Islet of Langerhans (tissue), 1 donor: ENCODE data around the gene PARL.
"Not testable (repeated sequence)": the region's sequence is repeated elsewhere in the genome, so short reads cannot be mapped to it uniquely, and the experiment has no call there.

Source experiments
- FAIRE-seq: peaks from one replicate; lab custom pipeline; 2011; peaks lifted over from hg19 to GRCh38; lab: Jason Lieb, UNC

Gene PARL

DNA sequence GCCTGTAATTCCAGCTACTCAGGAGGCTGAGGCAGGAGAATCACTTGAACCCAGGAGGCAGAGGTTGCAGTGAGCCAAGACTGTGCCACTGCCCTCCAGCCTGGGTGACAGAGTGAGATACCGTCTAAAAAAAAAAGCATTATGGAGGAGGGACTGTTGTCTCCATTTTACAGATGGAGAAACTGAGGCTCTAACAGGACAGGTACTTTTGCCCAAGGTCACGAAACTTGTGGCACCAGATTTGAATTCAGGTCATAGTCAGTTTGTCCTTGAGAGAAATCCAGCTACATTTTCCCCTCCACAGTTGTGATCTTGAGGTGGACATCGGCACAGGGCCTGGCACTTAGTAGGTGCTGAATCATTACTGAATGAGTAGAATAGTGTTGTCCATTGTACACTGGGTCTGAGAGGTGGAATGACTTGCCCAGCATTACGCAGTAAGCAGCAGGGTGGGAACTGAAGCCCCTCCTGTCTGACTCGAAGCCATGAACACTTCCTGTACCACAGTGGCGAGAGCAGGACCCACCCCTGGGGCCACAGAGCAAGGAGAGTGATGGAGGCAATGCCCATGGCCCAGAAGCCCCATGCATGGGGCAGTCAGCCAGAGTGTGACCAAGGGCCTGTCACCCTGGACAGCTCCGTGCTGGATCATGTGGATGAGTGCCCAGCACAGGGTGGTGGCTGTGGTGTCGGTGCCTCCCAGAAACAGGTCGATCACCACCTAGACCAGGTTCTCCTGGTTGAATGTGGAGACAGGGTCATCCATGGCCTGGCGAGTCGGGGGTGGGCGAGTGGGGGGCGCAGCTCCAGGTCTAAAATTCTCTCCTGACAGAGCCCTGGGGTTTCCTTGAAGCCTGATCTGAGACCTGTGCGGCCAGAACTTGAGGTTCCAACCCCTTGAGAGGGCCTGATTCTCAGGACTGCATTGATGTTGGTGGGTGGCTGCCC, 20.4 kb upstream of the PARL start:
- no peak for FAIRE-seq

DNA sequence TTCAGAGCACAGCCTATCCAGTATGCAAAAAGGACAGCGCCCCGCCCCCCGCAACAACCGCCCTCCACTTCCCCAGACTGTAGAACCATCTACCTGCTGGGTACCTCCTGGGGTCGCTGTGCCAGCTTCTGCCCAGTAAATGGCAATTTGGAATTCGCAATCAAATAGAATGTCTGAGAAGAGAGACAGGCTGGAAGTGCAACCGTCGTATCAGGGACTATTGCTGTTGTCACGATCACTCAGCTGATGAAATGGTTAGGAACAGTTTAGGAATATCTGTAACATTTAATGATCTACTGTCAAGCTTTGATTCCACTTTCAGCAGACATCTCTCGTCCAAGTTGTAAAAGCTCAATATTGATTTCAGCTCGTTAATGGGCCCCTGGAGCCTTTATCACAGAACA, 13.3 kb upstream of the PARL start:
- FAIRE-seq = no peak

DNA sequence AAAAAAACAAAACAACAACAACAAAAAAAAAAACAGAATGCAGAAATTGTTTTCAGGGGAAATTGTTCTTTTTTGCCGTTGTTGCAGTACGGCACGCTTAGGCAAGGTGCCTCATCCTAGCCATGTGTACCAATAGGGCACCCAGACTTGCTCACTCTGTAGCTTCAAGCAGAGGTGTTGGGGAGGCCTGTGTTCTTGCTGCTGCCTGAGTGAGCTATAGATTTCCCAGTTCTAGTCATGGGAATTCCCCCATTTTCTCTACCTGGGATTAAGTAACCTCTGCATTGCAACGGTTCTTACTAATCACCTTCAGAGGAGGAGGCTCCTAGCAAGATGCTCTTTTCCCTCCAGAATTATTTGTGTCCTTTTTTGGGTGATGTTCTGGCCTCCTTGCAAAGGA, 12.9 kb upstream of the PARL start:
- FAIRE-seq = no peak

DNA sequence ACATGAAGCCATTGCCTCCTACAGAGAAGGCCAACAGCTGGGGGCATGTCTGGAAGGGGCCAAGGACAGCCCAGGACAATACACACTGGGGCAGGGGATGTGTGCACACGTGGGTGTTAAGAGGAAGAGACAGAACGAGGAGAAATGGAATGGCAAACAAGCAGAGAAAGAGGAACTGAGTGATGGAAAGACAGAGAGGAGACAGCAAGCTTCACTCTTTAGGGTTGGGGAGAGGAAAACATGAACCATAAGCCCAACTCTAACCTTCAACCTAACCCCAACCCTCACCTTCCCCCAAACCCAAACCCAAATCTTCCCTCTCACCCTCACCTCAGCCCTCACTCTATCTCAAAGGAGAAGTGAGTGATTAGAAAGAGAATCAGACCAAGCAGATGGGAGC, 11.9 kb upstream of the PARL start:
- FAIRE-seq = no peak

DNA sequence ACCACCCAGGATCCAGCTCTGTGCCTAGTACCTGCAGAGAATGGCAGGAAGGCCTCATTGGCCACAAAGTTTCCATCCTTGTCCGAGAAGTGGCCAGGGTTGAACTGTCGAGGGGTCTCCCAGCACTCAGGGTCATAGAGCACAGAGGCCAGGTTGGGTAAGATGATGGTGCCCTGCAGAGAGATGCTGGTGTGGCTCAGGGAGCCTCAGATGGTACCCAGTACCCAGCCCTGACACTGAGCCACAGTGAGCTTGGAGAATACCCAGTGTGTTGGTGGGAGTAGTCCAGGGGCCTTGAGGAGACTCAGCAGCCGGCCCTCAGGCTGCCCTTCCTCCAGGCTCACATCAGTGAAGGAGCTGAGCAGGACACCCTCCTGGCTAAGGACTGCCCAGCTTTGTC, 11.5 kb upstream of the PARL start:
- FAIRE-seq = no peak

DNA sequence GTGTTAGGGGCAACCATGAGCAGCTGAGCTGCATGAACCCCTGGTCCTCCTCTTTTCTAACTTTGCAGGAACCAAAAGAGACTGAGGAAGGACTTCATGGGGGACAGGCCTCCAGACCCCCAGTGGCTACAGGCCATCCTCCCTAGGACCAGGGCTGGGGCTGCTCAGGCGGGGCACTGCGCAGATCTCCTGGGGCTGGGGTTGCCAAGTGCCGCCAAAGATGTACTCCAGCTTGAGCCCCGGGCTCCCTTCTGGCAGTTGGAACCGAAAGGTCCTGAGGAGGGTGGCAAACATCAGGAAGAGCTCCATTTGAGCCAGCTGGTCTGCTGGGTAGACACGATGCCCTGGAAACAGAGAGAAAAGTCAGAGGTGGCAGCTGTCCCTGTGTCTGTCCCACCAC, 11.1 kb upstream of the PARL start:
- FAIRE-seq = no peak

DNA sequence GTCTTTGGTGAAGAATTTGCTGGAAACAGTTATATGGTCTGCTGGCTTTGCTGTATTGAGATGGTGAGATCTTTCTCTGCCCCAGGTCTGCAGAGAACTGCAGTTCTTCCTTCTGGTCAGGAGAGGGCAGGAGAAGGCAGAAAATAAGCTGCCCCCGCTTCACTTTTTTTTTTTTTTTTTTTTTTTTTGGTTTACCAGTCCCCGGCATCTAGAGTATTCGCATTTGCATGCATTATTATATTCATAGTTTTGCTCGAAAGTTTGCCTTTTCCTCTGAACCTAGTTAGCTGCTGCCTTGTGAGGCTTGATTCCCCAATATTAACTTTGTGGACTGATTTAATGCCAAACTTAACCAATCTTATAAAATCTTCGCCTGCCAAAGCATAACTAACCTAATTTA, 10.6 kb upstream of the PARL start:
- FAIRE-seq = peak; percentile 86

DNA sequence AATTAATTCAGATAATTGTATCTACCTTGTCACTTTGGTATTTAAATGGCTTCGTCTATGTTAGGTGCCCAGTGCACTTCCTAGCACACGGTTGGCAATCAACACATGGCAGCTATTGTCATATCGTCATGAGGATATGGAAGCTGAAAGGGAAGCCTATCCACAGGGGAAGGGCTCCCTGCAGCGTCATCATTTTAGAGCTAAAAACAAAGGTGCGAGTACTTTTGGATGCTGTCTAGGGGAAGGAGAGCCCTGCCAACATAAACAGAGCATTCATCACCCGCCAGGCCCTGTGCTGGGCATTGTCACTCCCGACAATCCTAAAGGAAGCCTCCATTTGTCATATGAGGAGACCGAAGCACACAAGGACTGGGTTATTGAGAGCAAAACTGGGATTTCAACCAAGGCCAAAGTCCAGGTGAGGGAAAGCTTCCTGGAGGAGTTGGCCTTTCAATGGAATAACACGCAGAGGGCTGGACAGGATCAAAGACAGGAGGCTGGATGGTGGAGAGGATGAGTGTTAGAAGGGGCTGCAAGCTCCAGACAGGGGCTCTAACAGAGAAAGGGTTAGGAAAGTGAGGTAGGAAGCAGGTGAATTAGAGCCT, 8.0 kb upstream of the PARL start:
- FAIRE-seq = no peak

DNA sequence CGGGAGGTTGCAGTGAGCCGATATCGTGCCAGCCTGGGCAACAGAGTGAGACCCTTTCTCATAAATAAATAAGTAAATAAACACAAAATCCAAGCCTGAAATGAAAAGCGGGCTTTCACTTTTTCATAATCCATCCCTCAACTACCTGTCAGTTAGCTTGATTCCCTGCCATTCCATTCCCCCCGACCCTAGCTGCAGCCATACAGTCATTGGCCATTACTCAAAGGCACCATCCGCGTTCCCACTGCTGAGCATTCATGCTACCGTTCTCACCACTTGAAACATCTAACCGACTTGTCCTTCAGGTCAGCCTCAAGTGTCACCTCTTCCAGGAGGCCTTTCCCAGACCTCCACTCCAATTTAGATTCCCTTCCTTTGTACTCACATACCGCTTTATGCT, 1.1 kb upstream of the PARL start:
- no peak for FAIRE-seq

DNA sequence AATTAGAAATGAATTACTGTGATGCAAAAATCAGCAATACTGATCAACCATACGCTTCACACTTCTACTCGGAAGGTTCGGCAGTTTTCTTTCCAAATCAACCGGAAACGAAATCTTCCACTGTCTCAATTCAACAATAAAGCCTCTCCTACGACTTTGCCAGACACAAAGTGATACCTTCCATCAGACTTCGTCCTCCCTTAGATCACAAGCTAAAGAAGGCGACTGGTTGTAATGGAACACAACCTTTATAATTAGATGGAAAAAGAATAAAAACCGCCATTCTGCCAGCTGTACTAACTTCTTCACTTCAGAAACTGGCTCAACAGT, 618 bp downstream of the PARL start:
- FAIRE-seq = no peak

DNA sequence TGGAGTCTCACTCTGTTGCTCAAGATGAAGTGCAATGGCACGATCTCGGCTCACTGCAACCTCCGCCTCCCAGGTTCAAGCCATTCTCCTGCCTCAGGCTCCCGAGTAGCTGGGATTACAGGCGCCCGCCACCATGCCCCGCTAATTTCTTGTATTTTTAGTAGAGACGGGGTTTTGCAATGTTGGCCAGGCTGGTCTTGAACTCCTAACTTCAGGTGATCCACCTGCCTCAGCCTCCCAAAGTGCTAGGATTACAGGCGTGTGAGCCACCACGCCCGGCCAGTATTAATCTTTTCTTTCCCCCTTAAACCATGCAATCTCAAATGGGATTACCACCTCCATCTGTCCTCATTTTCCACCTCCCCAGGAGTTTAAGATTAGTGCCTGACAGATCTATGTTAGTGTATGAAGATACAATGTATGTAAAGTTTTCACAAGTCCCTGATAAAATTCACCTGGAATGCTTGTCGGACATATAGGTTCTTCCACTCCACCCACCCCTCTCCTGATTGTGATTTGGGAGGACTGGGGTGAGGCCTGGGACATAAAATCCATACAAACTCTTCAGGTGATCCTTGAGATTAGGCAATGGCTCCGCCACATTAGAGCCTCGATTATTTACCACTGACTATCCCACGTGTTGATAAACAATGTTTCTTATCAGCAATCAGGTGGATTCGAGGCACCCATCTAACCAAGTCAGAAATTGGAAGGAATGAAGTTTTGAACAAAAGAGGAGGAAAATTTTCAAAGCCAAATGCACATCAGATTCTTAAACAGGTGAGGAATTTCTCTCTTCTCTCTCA, 1.2 kb downstream of the PARL start:
- no peak for FAIRE-seq

DNA sequence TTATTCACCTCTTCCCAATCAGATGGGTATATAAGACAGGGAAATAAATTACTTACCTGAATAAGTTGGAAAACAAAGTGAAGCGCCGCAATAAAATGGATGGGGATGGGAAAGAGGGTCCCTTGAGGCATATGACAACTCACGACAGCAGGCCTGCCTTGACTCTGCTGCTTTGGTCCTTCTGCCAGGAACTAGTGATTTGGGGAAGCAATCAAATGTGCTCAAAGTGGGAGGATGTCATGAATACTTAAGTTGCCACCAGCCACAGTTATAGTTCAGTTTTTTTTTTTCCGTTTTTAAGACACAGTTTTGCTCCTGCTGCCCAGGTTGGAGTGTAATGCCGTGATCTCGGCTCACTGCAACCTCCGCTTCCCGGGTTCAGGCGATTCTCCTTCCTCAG, 4.6 kb downstream of the PARL start:
- FAIRE-seq = no peak

DNA sequence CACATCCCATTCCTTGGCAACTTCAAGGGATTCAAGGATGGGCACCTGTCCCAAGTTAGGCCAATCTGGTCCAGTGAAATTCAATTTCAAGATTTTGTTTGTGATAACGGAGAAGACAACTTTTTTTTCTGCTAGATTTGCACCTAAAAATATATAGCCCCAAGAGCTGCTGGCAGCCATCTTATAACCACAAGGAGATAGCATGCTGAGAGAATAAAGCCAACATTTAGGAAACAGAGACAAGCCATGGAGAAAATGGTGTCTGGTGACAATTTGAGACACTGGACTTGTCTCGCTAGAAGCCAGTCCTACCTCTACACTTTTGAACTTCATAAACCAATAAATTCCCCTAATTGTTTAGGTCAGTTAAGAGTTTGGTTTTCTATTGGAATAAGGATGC, 5.4 kb downstream of the PARL start:
- FAIRE-seq = no peak

DNA sequence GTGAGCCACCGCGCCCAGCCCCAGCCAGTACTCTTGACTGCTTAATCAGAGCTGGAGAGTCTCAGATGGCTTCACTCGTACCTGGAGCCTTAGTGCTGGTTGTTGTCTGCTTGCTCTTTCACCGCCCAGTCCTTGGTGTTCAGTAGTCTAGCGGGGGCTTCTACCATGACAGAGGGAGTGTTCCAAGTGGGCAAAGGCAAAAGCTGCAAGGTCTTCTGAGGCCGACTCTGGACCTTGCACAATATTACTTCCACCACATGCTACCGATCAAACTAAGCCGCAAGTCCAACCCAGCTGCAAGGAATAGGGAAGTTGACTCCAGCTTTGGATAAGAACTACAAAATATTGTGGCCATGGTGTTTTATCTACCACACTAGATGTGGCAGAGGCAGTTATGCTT, 6.6 kb downstream of the PARL start:
- FAIRE-seq = no peak

DNA sequence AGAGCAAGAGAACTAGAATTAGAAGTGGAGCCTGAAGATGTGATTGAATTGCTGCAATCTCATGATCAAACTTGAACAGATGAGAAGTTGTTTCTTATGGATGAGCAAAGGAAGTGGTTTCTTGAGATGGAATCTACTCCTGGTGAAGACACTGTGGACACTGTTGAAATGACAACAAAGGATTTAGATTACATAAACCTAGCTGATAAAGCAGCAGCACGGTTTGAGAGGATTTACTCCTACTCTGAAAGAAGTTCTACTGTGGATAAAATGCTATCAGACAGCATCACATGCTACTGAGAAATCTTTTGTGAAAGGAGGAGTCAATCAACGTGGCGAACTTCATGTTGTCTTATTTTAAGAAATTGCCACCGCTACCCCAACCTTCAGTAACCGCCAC, 7.5 kb downstream of the PARL start:
- FAIRE-seq = not testable (repeated sequence)

DNA sequence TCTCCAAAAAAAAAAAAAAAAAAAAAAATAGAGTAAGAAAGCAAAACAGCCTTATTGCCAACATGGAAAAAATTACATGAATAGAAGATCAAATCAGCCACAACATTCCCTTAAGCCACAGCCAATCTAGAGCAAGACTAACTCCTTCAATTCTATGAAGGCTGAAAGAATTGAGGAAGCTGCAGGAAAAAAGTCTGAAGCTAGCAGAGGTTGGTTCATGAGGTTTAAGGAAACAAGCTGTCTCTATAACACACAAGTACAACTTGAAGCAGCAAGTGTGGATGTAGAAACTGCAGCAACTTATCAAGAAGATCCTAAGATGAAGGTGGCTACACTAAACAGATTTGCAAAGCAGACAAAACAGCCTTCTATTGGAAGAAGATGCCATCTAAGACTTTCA, 9.3 kb downstream of the PARL start:
- no peak for FAIRE-seq

DNA sequence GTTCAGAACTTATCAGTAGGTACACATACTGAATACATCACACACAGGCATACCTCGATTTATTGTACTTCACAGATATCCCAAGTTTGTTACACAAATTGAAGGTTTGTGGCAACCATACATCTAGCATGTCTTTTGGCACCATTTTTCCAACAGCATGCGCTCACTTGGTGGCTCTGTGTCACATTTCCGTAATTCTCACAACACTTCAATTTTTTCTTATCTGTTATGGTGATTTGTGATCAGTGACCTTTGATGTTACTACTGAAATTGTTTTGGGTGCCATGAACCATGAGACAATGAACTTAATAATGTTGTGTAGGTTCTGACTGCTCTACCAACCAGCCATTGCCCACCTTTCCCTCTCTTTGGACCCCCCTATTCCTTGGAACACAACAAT, 10.8 kb downstream of the PARL start:
- no peak for FAIRE-seq

DNA sequence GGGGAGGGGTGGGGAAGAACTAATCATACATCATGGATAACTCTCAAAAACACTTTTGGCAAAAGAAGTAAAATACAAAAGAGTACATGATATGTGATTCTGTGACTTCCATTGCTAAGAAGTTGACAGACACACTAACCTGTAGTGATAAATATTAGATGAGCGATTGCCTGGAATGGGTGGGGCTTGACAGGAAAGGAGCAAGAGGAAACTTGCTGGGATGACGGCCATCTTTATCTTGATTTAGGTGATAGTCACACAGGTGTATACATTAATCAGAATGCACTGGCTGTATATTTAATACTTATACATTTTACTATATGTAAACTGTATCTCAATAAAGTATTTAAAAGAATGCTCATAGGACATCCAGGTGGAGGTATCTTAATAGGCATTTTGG, 13.1 kb downstream of the PARL start:
- no peak for FAIRE-seq

DNA sequence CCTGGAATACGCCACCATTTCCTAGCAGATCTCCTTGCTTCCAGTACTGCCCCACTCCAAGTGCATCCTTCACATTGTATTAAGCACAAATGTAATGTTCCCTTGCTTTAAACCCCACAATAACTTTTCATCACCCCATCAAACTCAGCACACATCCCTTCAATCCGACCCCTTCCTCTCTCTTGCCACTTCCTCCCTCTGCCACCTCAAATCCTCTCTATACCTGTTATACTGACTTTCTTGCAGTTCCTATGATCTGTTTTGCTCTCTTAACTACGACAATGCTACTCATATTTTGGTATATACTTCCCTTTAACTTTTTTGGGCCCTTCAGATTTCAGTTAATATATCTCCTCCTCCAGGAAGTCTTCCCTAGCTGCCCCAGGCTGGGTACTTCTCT, 14.1 kb downstream of the PARL start:
- no peak for FAIRE-seq

DNA sequence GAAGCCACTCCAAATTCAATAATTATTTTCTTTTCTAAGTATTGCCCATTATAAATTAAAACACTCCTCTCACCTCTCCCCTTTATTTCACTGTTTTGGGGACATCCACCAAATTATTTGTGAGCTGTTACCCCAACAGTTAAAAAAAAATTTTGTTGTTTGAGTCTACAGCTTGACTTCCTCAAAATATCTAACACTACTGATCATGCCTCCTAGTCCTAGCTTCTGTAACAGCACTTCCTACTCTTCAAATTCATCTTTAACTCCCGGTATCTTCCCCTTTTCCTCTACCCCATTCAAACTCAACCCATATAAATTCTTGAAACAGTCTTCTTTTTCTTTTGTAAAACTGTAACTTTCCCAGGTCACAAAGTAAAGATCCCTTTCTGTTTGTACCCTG, 15.9 kb downstream of the PARL start:
- no peak for FAIRE-seq

DNA sequence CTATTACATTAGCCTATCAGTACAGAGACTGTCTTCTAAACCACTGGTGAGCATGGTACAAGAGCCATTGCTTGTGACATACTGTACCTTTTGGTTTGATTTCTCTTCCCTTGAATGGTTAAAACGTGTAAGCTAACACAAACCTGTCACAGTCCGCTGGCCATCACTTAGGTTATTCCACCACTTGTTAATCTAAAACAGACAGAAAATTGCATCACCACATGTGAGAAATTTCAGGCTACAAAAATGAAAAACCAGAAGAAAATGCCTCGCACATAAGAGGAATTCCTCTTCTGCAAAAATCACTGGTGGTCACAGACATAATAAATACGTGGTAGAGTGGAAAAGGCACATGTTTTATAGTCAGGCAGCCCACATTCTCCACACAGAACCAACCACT, 22.1 kb downstream of the PARL start:
- no peak for FAIRE-seq

DNA sequence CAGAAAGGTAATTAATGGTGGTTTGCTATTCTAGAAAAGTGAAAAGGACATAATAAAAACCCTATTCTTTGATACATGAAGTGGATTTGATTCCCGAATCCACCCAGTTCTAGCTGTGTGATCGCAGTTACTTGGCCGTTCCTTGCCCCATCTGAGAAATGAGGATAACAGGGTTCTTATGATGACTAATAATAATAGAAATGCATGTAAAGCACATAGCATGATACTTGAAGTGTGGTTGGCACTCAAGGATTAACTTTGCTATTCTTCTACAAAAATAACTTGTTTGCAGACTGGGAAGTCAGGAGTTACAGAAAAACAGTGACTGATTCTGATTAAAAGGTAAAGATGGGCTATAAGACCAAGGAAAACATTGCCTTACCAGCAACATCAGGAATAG, 26.8 kb downstream of the PARL start:
- FAIRE-seq = no peak

DNA sequence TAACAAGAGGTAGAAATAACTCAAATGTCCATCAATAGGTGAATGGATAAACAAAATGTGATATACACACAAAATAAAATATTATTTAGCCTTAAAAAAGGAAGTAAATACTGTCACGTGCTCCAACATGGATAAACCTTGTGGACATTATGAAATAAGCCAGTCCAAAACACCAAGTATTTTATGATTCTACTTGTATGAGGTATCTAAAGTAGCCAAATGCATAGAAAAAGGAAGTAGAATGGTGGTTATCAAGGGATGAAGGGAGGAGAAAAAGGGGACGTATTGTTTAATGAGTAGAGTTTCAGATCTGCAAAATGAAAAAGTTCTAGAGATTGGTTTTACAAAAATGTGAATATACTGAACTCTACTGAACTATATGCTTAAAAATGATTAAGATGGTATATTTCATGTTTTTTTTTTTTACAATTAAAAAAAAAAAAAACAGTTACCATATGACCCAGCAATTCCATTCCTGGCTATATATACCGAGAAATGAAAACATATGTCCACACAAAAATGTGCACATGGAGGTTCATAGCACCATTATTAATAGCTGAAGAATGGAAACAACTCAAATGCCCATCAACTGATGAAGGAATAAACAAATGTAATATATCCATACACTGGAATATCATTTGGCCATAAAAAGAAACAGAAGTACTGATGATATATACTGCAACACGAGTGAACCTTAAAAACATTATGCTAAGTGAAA, 30.2 kb downstream of the PARL start:
- no peak for FAIRE-seq
